NT2/D1 (cell line): ENCODE results near the gene KCNIP1.

Experiments used
- DNase-seq: peaks from one replicate; pipeline ENCODE4 v3.0.0-alpha.2; 2011; ENCODE audit warnings: low read depth, low spot score
- H3K27me3 ChIP-seq: 2 replicates; pipeline ENCODE4 v1.6.0; 2011; ENCODE audit warnings: mild to moderate bottlenecking; ENCODE audit not compliant: insufficient read length, insufficient read depth
- H3K36me3 ChIP-seq: 2 replicates; pipeline ENCODE4 v1.6.1; 2011; ENCODE audit warnings: mild to moderate bottlenecking, low read length, mixed read lengths; ENCODE audit not compliant: insufficient read depth, insufficient read length
- H3K4me1 ChIP-seq: 2 replicates; pipeline ENCODE4 v1.5.1; 2011; ENCODE audit not compliant: insufficient read depth, insufficient read length
- H3K4me3 ChIP-seq: 2 replicates; pipeline ENCODE4 v1.5.1; 2011; ENCODE audit warnings: low read depth; ENCODE audit not compliant: insufficient read length
- H3K9ac ChIP-seq: 2 replicates; pipeline ENCODE4 v1.6.0; 2011; ENCODE audit warnings: low read depth; ENCODE audit not compliant: insufficient read length
- H3K9me3 ChIP-seq: 2 replicates; pipeline ENCODE4 v1.5.1; 2011; ENCODE audit warnings: mild to moderate bottlenecking, low read length; ENCODE audit not compliant: insufficient read depth
- SUZ12 ChIP-seq: IDR thresholded peaks from 2 replicates; pipeline ENCODE4 v1.6.1; 2011; ENCODE audit not compliant: insufficient read length, insufficient read depth; ENCODE audit errors: extremely low read depth
- YY1 ChIP-seq: IDR thresholded peaks from 2 replicates; pipeline ENCODE4 v1.6.1; 2011; ENCODE audit not compliant: insufficient read length, insufficient read depth
- ZNF274 ChIP-seq: IDR thresholded peaks from 2 replicates; pipeline ENCODE4 v1.6.1; 2011; ENCODE audit warnings: mild to moderate bottlenecking, low read depth, low read length

Gene KCNIP1

GRCh38 chr5:170503990-170504596 is at the start of gene KCNIP1:
Gene KCNIP1 (plus strand): TSS chr5:170504020.
- Histone ChIP-seq H3K4me3 (peak within 1 kb of the TSS; percentile 46), H3K27me3 (peaks cover 28% of the 10 kb centered on the region), H3K9ac (peak within 1 kb of the TSS; percentile 67), H3K36me3 (no peaks in the 10 kb centered on the region), H3K4me1 (no peaks in the 10 kb centered on the region), H3K9me3 (no peaks in the 10 kb centered on the region)
- TF ChIP-seq YY1 (no peak), SUZ12 (no peak), ZNF274 (no peak)
- DNase-seq = no peak

- Histone ChIP-seq H3K4me3 (no peak overlapping the region), H3K9ac (no peak overlapping the region), H3K9me3 (no peaks in the 10 kb centered on the region), H3K27me3 (no peaks in the 10 kb centered on the region), H3K4me1 (no peaks in the 10 kb centered on the region), H3K36me3 (no peaks in the 10 kb centered on the region)
- no peak for DNase-seq
- no peak for TF ChIP-seq ZNF274
- no peak for TF ChIP-seq YY1
- TF ChIP-seq SUZ12 = no peak
These were observed 40.4 kb upstream of the KCNIP1 start for GRCh38 chr5:170463426-170463825.

GRCh38 chr5:170464280-170465127 is 39.3 kb upstream of the KCNIP1 start:
- Histone ChIP-seq H3K27me3 (no peaks in the 10 kb centered on the region), H3K36me3 (no peaks in the 10 kb centered on the region), H3K9me3 (no peaks in the 10 kb centered on the region), H3K4me3 (no peak overlapping the region), H3K9ac (no peak overlapping the region), H3K4me1 (no peaks in the 10 kb centered on the region)
- no peak for DNase-seq
- TF ChIP-seq SUZ12 (no peak), ZNF274 (no peak), YY1 (no peak)

- no peak for DNase-seq
- H3K4me3 ChIP-seq = no peak overlapping the region
- no peak for TF ChIP-seq SUZ12
These were observed 37.3 kb upstream of the KCNIP1 start for GRCh38 chr5:170466553-170466952.

GRCh38 chr5:170466988-170467707 is 36.7 kb upstream of the KCNIP1 start:
- no peaks in the 10 kb centered on the region for H3K27me3 ChIP-seq
- H3K4me1 ChIP-seq = peaks cover 3% of the 10 kb centered on the region
- TF ChIP-seq YY1 = no peak
- TF ChIP-seq ZNF274 = no peak
- no peak overlapping the region for H3K4me3 ChIP-seq
- DNase-seq = no peak
- no peak overlapping the region for H3K9ac ChIP-seq
- H3K36me3 ChIP-seq = no peaks in the 10 kb centered on the region
- H3K9me3 ChIP-seq = no peaks in the 10 kb centered on the region

More at GRCh38 chr5:170466553-170466952, 37.3 kb upstream of the KCNIP1 start:
- no peaks in the 10 kb centered on the region for H3K36me3 ChIP-seq
- no peaks in the 10 kb centered on the region for H3K9me3 ChIP-seq
- H3K4me1 ChIP-seq = peaks cover 3% of the 10 kb centered on the region
- H3K9ac ChIP-seq = no peak overlapping the region
- H3K27me3 ChIP-seq = no peaks in the 10 kb centered on the region

- TF ChIP-seq ZNF274 = no peak
- TF ChIP-seq SUZ12 = no peak
- no peak for TF ChIP-seq YY1
- DNase-seq = no peak
These were observed 35.1 kb upstream of the KCNIP1 start for GRCh38 chr5:170468633-170469285.

GRCh38 chr5:170469414-170469813 is 34.4 kb upstream of the KCNIP1 start:
- H3K9ac ChIP-seq = no peak overlapping the region
- peaks cover 3% of the 10 kb centered on the region for H3K4me1 ChIP-seq
- H3K27me3 ChIP-seq = no peaks in the 10 kb centered on the region
- no peak for DNase-seq
- H3K9me3 ChIP-seq = peaks cover 1% of the 10 kb centered on the region; the same call in 1 of the 2 replicates
- H3K4me3 ChIP-seq = no peak overlapping the region
- H3K36me3 ChIP-seq = no peaks in the 10 kb centered on the region
- no peak for TF ChIP-seq YY1
- TF ChIP-seq SUZ12 = no peak
- TF ChIP-seq ZNF274 = no peak

More at GRCh38 chr5:170468633-170469285, 35.1 kb upstream of the KCNIP1 start:
- no peaks in the 10 kb centered on the region for H3K36me3 ChIP-seq
- H3K27me3 ChIP-seq = no peaks in the 10 kb centered on the region
- H3K9me3 ChIP-seq = no peaks in the 10 kb centered on the region
- H3K4me1 ChIP-seq = peaks cover 3% of the 10 kb centered on the region
- H3K9ac ChIP-seq = no peak overlapping the region
- H3K4me3 ChIP-seq = no peak overlapping the region
